B cell (primary cell): ENCODE results near the gene OR5D18. TPM values are rescaled to one million over a fixed set of nuclear protein-coding genes. Genes with fewer than 3 reads are reported as not detected.

Experiments
- ATAC-seq: fragments of 200-7000 bp; cut with Tn5 transposase; one replicate; pipeline ENCODE4 v1.10.0; 2021; ENCODE audit warnings: low read depth, mild to moderate bottlenecking, moderate number of reproducible peaks, moderate library complexity
- CTCF ChIA-PET: fragments of 350-600 bp; sonication (Branson Sonifier 250); formaldehyde crosslinking; loops from one replicate; lab custom pipeline; 2021; ENCODE audit warnings: antibody characterized with exemption, inconsistent platforms; lab: Charles Lee
- POLR2A ChIA-PET: fragments of 350-600 bp; sonication (Branson Sonifier 250); formaldehyde crosslinking; loops from one replicate; lab custom pipeline; 2021; ENCODE audit warnings: antibody characterized with exemption; lab: Charles Lee
- DNase-seq: peaks from one replicate; pipeline ENCODE4 v3.0.0; 2013
- H2AFZ ChIP-seq: 2 replicates; pipeline ENCODE4 v1.6.1; 2012; ENCODE audit warnings: mild to moderate bottlenecking, low read depth, low read length; ENCODE audit not compliant: insufficient read depth, poor library complexity, severe bottlenecking
- H3K27ac ChIP-seq, 2 donors: 1 replicate in 1 of 2; 2 replicates in 1 of 2; pipeline ENCODE4 v1.5.1; 2012 to 2013; ENCODE audit warnings: low read length in 2 of 2, mild to moderate bottlenecking in 2 of 2, moderate library complexity in 1 of 2
- H3K27me3 ChIP-seq, 4 experiments: fragments of 200-600 bp in 1 of 4; sonication (generic) in 1 of 4; replicated peaks in 1 of 4; 1 replicate in 2 of 4; 2 replicates in 2 of 4; pipeline versions ENCODE4 v1.6.1 to v1.7.0; 2013 to 2016; ENCODE audit warnings: low read length in 3 of 4, mild to moderate bottlenecking in 2 of 4, mixed read lengths in 1 of 4, moderate library complexity in 1 of 4; ENCODE audit not compliant: insufficient read depth in 4 of 4, control insufficient read depth in 3 of 4; ENCODE audit errors: control extremely low read depth in 1 of 4
- H3K36me3 ChIP-seq, 2 experiments: replicated peaks in 1 of 2; 1 replicate in 1 of 2; 2 replicates in 1 of 2; pipeline versions ENCODE4 v1.6.1 to v1.7.1; 2013; ENCODE audit warnings: low read length in 1 of 2; ENCODE audit not compliant: insufficient read depth in 2 of 2, control insufficient read depth in 1 of 2; ENCODE audit errors: control extremely low read depth in 1 of 2, extremely low read depth in 1 of 2
- H3K4me1 ChIP-seq, 2 donors: fragments of 200-600 bp in 1 of 2; sonication (generic) in 1 of 2; 1 replicate in 1 of 2; 2 replicates in 1 of 2; pipeline versions ENCODE4 v1.5.1 to v1.6.1; 2013 to 2017; ENCODE audit warnings: low read length in 2 of 2; ENCODE audit not compliant: control insufficient read depth in 2 of 2, insufficient read depth in 2 of 2
- H3K4me2 ChIP-seq: replicated peaks from 2 replicates; pipeline ENCODE3; 2012; ENCODE audit warnings: mild to moderate bottlenecking, low read depth, low read length; ENCODE audit not compliant: poor library complexity, severe bottlenecking
- H3K4me3 ChIP-seq, 5 experiments: fragments of 200-600 bp in 1 of 5; sonication (generic) in 1 of 5; 1 replicate in 3 of 5; 2 replicates in 2 of 5; pipeline versions ENCODE4 v1.5.1 to v1.7.0; 2011 to 2016; ENCODE audit warnings: low read length in 4 of 5, mild to moderate bottlenecking in 4 of 5, low read depth in 2 of 5, control low read depth in 1 of 5, moderate library complexity in 1 of 5; ENCODE audit not compliant: insufficient read depth in 1 of 5; ENCODE audit errors: control extremely low read depth in 1 of 5, extremely low read depth in 1 of 5
- H3K79me2 ChIP-seq: fragments of 200-600 bp; sonication (generic); one replicate; pipeline ENCODE4 v1.6.0; 2016; ENCODE audit warnings: low read length; ENCODE audit not compliant: control insufficient read depth, insufficient read depth
- H3K9ac ChIP-seq: fragments of 200-600 bp; sonication (generic); 2 replicates; pipeline ENCODE4 v1.6.1; 2017; ENCODE audit warnings: mild to moderate bottlenecking, low read length, moderate library complexity
- H3K9me3 ChIP-seq, 3 donors: one replicate each; pipeline versions ENCODE4 v1.6.1 to v1.7.1; 2013; ENCODE audit warnings: low read length in 2 of 3; ENCODE audit not compliant: control insufficient read depth in 2 of 3, insufficient read depth in 1 of 3; ENCODE audit errors: control extremely low read depth in 1 of 3
- H4K20me1 ChIP-seq: 2 replicates; pipeline ENCODE4 v1.6.0; 2012; ENCODE audit warnings: mild to moderate bottlenecking, low read length; ENCODE audit not compliant: insufficient read depth, control insufficient read depth, poor library complexity, severe bottlenecking
- H3K27ac Mint-ChIP-seq: one replicate; pipeline ENCODE4 v1.8.0; 2021; ENCODE audit warnings: mixed read lengths
- H3K27me3 Mint-ChIP-seq: one replicate; pipeline ENCODE4 v1.8.0; 2021; ENCODE audit warnings: mixed read lengths
- H3K4me1 Mint-ChIP-seq: one replicate; pipeline ENCODE4 v1.8.0; 2021; ENCODE audit warnings: mixed read lengths
- H3K4me3 Mint-ChIP-seq: one replicate; pipeline ENCODE4 v1.8.0; 2021; ENCODE audit warnings: mixed read lengths
- H3K9me3 Mint-ChIP-seq: one replicate; pipeline ENCODE4 v1.8.0; 2022; ENCODE audit warnings: mixed read lengths; ENCODE audit not compliant: insufficient read depth
- EZH2 ChIP-seq: IDR thresholded peaks from 2 replicates; pipeline ENCODE4 v1.6.1; 2012; ENCODE audit warnings: borderline replicate concordance, low read depth, mild to moderate bottlenecking, moderate library complexity, low read length; ENCODE audit not compliant: insufficient read depth, poor library complexity, severe bottlenecking
- WGBS: methylation state at CpG from one replicate; pipeline ENCODE4 v1.1.5; 2013; ENCODE audit warnings: missing lambda C conversion rate; ENCODE audit not compliant: insufficient coverage; 5-methylcytosine and 5-hydroxymethylcytosine counted together
- intact Hi-C: fragments of 100-400 bp; cut with micrococcal nuclease; formaldehyde crosslinking; loops from one replicate; pipeline ENCODE4 v1.10.0; 2022
- polyA minus RNA-seq: library from RNA; depleted of rRNA, polyadenylated mRNA; stranded (reverse); fragments of >200 nt; gene quantifications from 2 replicates; pipeline ENCODE4 v1.2.3, GENCODE V29; 2012
- polyA plus RNA-seq: library from polyadenylated mRNA; depleted of rRNA; stranded (reverse); fragments of >200 nt; gene quantifications from 2 replicates; pipeline ENCODE4 v1.2.3, GENCODE V29; 2012
- total RNA-seq, 2 donors: library from RNA; stranded (reverse); fragments of 120-200 nt in 1 of 2; gene quantifications; 1 replicate in 1 of 2; 2 replicates in 1 of 2; pipeline versions ENCODE4 v1.2.3 to v1.2.4, GENCODE V29; 2013 to 2022
- TF ChIP-seq, protein P1 (sequence below): fragments of 200-600 bp; IDR thresholded peaks from one replicate; pipeline ENCODE4 v1.8.0; 2022; ENCODE audit warnings: antibody characterized with exemption, mild to moderate bottlenecking

The OR5D18 gene
- not detected in 2 replicates for total RNA-seq
- not detected for total RNA-seq (2013)
- not detected in 2 replicates for polyA plus RNA-seq
- not detected in 2 replicates for polyA minus RNA-seq

GRCh38 chr11:55819330-55819729 lies at the start of gene OR5D18:
TSS of gene OR5D18 (plus strand) at chr11:55819630. CDS start at chr11:55819630, 0 bp downstream.
- intact Hi-C loops: no loop called here
- no peak for ATAC-seq
- Histone ChIP-seq H3K79me2 (no peaks in the 10 kb centered on the region), H3K9me3 (peaks cover 0 to 9% (median 0%) of the 10 kb centered on the region in 3 donors), H3K4me1 (no peaks in the 10 kb centered on the region), H3K9ac (no peak within 1 kb of the TSS), H3K27ac (no peak within 1 kb of the TSS), H4K20me1 (no peaks in the 10 kb centered on the region), H3K36me3 (no peaks in the 10 kb centered on the region), H3K27me3 (no peaks in the 10 kb centered on the region), H2AFZ (no peak within 1 kb of the TSS), H3K4me3 (no peak within 1 kb of the TSS), H3K4me2 (no peak within 1 kb of the TSS)
- no peak within 1 kb of the TSS for H3K27ac Mint-ChIP-seq
- H3K27me3 Mint-ChIP-seq: no peaks in the 10 kb centered on the region
- no peaks in the 10 kb centered on the region for H3K4me1 Mint-ChIP-seq
- DNase-seq: no peak
- ChIA-PET CTCF (no interaction called here), POLR2A (no interaction called here)
- no peaks in the 10 kb centered on the region for H3K9me3 Mint-ChIP-seq
- 84% methylated on average over 4 of the region's 5 CpGs for WGBS
- TF ChIP-seq EZH2: no peak
- TF ChIP-seq, protein P1, sequence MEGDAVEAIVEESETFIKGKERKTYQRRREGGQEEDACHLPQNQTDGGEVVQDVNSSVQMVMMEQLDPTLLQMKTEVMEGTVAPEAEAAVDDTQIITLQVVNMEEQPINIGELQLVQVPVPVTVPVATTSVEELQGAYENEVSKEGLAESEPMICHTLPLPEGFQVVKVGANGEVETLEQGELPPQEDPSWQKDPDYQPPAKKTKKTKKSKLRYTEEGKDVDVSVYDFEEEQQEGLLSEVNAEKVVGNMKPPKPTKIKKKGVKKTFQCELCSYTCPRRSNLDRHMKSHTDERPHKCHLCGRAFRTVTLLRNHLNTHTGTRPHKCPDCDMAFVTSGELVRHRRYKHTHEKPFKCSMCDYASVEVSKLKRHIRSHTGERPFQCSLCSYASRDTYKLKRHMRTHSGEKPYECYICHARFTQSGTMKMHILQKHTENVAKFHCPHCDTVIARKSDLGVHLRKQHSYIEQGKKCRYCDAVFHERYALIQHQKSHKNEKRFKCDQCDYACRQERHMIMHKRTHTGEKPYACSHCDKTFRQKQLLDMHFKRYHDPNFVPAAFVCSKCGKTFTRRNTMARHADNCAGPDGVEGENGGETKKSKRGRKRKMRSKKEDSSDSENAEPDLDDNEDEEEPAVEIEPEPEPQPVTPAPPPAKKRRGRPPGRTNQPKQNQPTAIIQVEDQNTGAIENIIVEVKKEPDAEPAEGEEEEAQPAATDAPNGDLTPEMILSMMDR: no peak
- no peak within 1 kb of the TSS for H3K4me3 Mint-ChIP-seq

DNA sequence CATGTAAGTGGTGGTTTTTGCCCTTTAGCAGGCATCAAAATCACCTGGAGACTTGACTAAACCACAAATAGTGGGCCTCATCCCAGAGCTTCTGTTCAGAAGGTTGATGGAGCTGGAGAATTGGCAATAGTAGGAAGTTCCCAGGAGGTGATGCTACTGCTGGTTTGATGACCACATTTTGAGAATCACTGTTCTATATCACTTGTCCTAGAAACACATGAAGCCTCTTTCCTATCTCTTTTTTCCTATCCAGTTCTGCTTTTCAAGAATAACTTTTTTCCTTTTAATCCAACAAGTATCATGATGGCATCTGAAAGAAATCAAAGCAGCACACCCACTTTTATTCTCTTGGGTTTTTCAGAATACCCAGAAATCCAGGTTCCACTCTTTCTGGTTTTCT lies 46.3 kb upstream of the OR5D18 start, which contains the start of gene OR5D13:
OR5D13 (plus strand) TSS at position 301 of the 400 bp plus-strand sequence; CDS start at position 301, 0 bp downstream.
- Histone ChIP-seq H4K20me1 (no peaks in the 10 kb centered on the region), H3K4me3 (no peak within 1 kb of the TSS), H3K36me3 (no peaks in the 10 kb centered on the region), H3K9me3 (no peaks in the 10 kb centered on the region), H3K9ac (no peak within 1 kb of the TSS), H3K79me2 (no peaks in the 10 kb centered on the region), H3K4me1 (no peaks in the 10 kb centered on the region), H3K27ac (no peak within 1 kb of the TSS), H3K4me2 (no peak within 1 kb of the TSS), H3K27me3 (no peaks in the 10 kb centered on the region), H2AFZ (no peak within 1 kb of the TSS)
- DNase-seq (no peak), ATAC-seq (no peak)
- TF ChIP-seq EZH2: no peak
- TF ChIP-seq, protein P1: no peak
- Mint-ChIP-seq H3K4me1 (no peaks in the 10 kb centered on the region), H3K27ac (no peak within 1 kb of the TSS), H3K4me3 (no peak within 1 kb of the TSS), H3K27me3 (no peaks in the 10 kb centered on the region), H3K9me3 (no peaks in the 10 kb centered on the region)
- ChIA-PET CTCF (no interaction called here), POLR2A (no interaction called here)
- intact Hi-C loops: no loop called here
